NCI-H2227 (cell line): Measurements from ENCODE around the gene ALK.

Experiments used
- DNase-seq: peaks from one replicate; lab custom pipeline; 2025; ENCODE audit not compliant: unreplicated experiment; lab: John Stamatoyannopoulos, UW

ALK gene

GRCh38 chr2:29662861-29663260 lies 258.5 kb downstream of the ALK start:
- no peak for DNase-seq

GRCh38 chr2:29660201-29660600 lies 261.2 kb downstream of the ALK start:
- DNase-seq = no peak

- no peak for DNase-seq
These were observed 262.2 kb downstream of the ALK start for GRCh38 chr2:29659178-29659577.

GRCh38 chr2:29657674-29658073 lies 263.7 kb downstream of the ALK start:
- no peak for DNase-seq

GRCh38 chr2:29655391-29656086 lies 265.8 kb downstream of the ALK start:
- no peak for DNase-seq

GRCh38 chr2:29650631-29651097 lies 270.7 kb downstream of the ALK start:
- DNase-seq = peak; percentile 32

- DNase-seq = no peak
These were observed 276.4 kb downstream of the ALK start for GRCh38 chr2:29644949-29645348.

- no peak for DNase-seq
These were observed 278.2 kb downstream of the ALK start for GRCh38 chr2:29643196-29643595.

GRCh38 chr2:29640360-29640759 lies 281.0 kb downstream of the ALK start:
- no peak for DNase-seq

- no peak for DNase-seq
These were observed 282.7 kb downstream of the ALK start for GRCh38 chr2:29638641-29639040.

- DNase-seq = no peak
These were observed 286.5 kb downstream of the ALK start for GRCh38 chr2:29634916-29635315.

- DNase-seq = no peak
These were observed 289.4 kb downstream of the ALK start for GRCh38 chr2:29632018-29632417.

GRCh38 chr2:29629495-29629894 lies 291.9 kb downstream of the ALK start:
- no peak for DNase-seq

- DNase-seq = no peak
These were observed 292.5 kb downstream of the ALK start for GRCh38 chr2:29628862-29629261.

- no peak for DNase-seq
These were observed 293.2 kb downstream of the ALK start for GRCh38 chr2:29628108-29628745.

- peak; percentile 23 for DNase-seq
These were observed 294.1 kb downstream of the ALK start for GRCh38 chr2:29627279-29627711.

GRCh38 chr2:29620890-29621289 lies 300.5 kb downstream of the ALK start:
- DNase-seq = no peak

GRCh38 chr2:29619689-29620088 lies 301.7 kb downstream of the ALK start:
- no peak for DNase-seq

GRCh38 chr2:29618024-29618423 lies 303.4 kb downstream of the ALK start:
- no peak for DNase-seq

GRCh38 chr2:29617351-29617750 lies 304.0 kb downstream of the ALK start:
- no peak for DNase-seq

- DNase-seq = no peak
These were observed 304.8 kb downstream of the ALK start for GRCh38 chr2:29616569-29616968.

- no peak for DNase-seq
These were observed 305.5 kb downstream of the ALK start for GRCh38 chr2:29615841-29616240.

GRCh38 chr2:29615183-29615582 lies 306.2 kb downstream of the ALK start:
- no peak for DNase-seq
